OCI-LY7 (cell line): ENCODE measurements around the gene SCP2D1.

Experiments
- EZH2phosphoT487 ChIP-seq: fragments of 200-600 bp; sonication (generic); IDR thresholded peaks from 2 replicates; pipeline ENCODE4 v1.6.1; 2018; ENCODE audit warnings: low read depth, borderline replicate concordance, mild to moderate bottlenecking, mixed run types, antibody characterized with exemption, low read length, moderate library complexity, mixed read lengths
- TF ChIP-seq, protein P1 (sequence below): fragments of 200-600 bp; sonication (generic); conservative IDR thresholded peaks from 2 replicates; pipeline ENCODE4 v1.5.1; 2014; ENCODE audit warnings: mild to moderate bottlenecking, antibody characterized with exemption, low read length, moderate library complexity, mixed read lengths

DNA sequence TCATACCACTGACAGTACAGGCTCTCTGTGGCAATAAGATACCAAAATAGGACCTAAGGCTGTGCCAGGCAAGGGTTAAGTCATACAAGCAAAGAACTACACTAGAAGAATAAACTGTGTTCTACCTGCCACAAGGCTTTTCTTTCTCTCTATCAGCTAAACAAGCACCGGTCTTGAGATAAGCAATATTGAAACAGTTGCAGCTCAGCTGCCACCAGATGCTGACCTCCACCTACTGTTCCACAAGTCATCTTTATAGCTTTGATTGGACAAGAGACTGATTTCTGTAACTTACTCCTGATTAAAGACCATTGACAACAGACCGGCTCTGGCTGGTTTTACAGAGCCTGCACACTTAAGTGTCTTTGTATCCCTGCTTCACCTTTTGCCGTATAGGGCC is 24.1 kb downstream of the SCP2D1 start:
- TF ChIP-seq, protein P1, sequence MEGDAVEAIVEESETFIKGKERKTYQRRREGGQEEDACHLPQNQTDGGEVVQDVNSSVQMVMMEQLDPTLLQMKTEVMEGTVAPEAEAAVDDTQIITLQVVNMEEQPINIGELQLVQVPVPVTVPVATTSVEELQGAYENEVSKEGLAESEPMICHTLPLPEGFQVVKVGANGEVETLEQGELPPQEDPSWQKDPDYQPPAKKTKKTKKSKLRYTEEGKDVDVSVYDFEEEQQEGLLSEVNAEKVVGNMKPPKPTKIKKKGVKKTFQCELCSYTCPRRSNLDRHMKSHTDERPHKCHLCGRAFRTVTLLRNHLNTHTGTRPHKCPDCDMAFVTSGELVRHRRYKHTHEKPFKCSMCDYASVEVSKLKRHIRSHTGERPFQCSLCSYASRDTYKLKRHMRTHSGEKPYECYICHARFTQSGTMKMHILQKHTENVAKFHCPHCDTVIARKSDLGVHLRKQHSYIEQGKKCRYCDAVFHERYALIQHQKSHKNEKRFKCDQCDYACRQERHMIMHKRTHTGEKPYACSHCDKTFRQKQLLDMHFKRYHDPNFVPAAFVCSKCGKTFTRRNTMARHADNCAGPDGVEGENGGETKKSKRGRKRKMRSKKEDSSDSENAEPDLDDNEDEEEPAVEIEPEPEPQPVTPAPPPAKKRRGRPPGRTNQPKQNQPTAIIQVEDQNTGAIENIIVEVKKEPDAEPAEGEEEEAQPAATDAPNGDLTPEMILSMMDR: no peak
- TF ChIP-seq EZH2phosphoT487: no peak
